ENCODE data around the gene LRRC59. TPM values are rescaled to one million over a fixed set of nuclear protein-coding genes. Genes with fewer than 3 reads are reported as not detected.

The LRRC59 gene
- total and polyA plus RNA-seq, 2 of the 13 experiments (the other 11 are each of a cell fraction or from before 2014, with no cell fraction given): 87.3 to 222 TPM

- Histone ChIP-seq H3K9ac (ENCODE audit: insufficient read depth, low read depth, low read length) (no peak overlapping the region), H3K27me3 (ENCODE audit: control insufficient read depth in 1 of 2, insufficient read depth in 2 of 2, low read length in 2 of 2) (peaks cover 4 to 18% of the 10 kb centered on the region in 2 experiments; a peak in 4 of 5 replicates), H3K4me3 (replicated peaks in 1 of 3; ENCODE audit: insufficient read depth in 1 of 3, low read depth in 2 of 3, low read length in 3 of 3) (peak overlapping the region in 2 of 3 experiments; percentile 74 to 93; a peak in 2 of 6 replicates), H3K36me3 (replicated peaks in 1 of 2; ENCODE audit: control insufficient read depth in 1 of 2, insufficient read depth in 2 of 2, low read length in 2 of 2) (no peaks in the 10 kb centered on the region), H2AFZ (ENCODE audit: low read length) (no peak overlapping the region), H3K27ac (ENCODE audit: extremely low read length, insufficient read depth, low read length) (no peak overlapping the region), H4K20me1 (ENCODE audit: insufficient read depth, low read length) (no peaks in the 10 kb centered on the region), H3K79me2 (ENCODE audit: insufficient read depth, low read length) (peaks cover 12% of the 10 kb centered on the region), H3K4me2 (ENCODE audit: low read depth, low read length) (peak overlapping the region; percentile 100), H3K4me1 (ENCODE audit: insufficient read depth, low read length) (peaks cover 28% of the 10 kb centered on the region), H3K9me3 (ENCODE audit: low read length) (no peaks in the 10 kb centered on the region)
- in situ Hi-C loops (cut with HindIII; ENCODE audit: extremely low pct_ligation_motif_present, low pct_unique_long_range_greater_than_20kb): no loop called here
- BruUV-seq (replicated peaks): no TSS peak
- DNase-seq (ENCODE audit: low spot score) (no peak), FAIRE-seq (no peak), ATAC-seq (peak; percentile 15)
- WGBS (ENCODE audit: low lambda C conversion rate): 47% methylated on average over 13 of the region's 13 CpGs
- intact Hi-C loops (cut with micrococcal nuclease; ENCODE audit: unreplicated experiment): no loop called here
- ChIA-PET CTCF (ENCODE audit: low intra/inter-chr PET ratio, low total read pairs) (no interaction called here), POLR2A (no interaction called here)
- TF ChIP-seq SUZ12 (IDR thresholded peaks at IDR 0.05; ENCODE audit: low read depth, low read length) (no peak), ZNF18 (CRISPR knock-in tag; IDR thresholded peaks at IDR 0.05; ENCODE audit: insufficient replicate concordance) (no peak), YY1 (IDR thresholded peaks at IDR 0.05; ENCODE audit: insufficient read depth, insufficient replicate concordance, low read depth, low read length) (no peak), ZNF225 (CRISPR knock-in tag; IDR thresholded peaks at IDR 0.05) (0 out of 2 replicates have a peak, but pooled peaks have one; percentile 16), MTF1 (CRISPR knock-in tag; IDR thresholded peaks at IDR 0.05) (no peak), NFRKB (IDR thresholded peaks at IDR 0.05) (no peak), ZSCAN21 (CRISPR knock-in tag; IDR thresholded peaks at IDR 0.05; ENCODE audit: borderline replicate concordance) (no peak), ZMYM3 (CRISPR knock-in tag; IDR thresholded peaks at IDR 0.05) (no peak), ZNF350 (CRISPR knock-in tag; IDR thresholded peaks at IDR 0.05; ENCODE audit: borderline replicate concordance, low read depth) (0 out of 2 replicates have a peak, but pooled peaks have one; percentile 31), SP140L (CRISPR knock-in tag; IDR thresholded peaks at IDR 0.05; ENCODE audit: borderline replicate concordance) (no peak), ZNF282 (IDR thresholded peaks at IDR 0.05; ENCODE audit: partially characterized antibody) (no peak), ZNF609 (CRISPR knock-in tag; IDR thresholded peaks at IDR 0.05; ENCODE audit: borderline replicate concordance) (no peak), ZNF556 (CRISPR knock-in tag; IDR thresholded peaks at IDR 0.05; ENCODE audit: borderline replicate concordance) (no peak; the same call in 1 of the 2 replicates), ZNF33A (CRISPR knock-in tag; IDR thresholded peaks at IDR 0.05; ENCODE audit: borderline replicate concordance) (no peak)
- TF ChIP-seq, protein P1, sequence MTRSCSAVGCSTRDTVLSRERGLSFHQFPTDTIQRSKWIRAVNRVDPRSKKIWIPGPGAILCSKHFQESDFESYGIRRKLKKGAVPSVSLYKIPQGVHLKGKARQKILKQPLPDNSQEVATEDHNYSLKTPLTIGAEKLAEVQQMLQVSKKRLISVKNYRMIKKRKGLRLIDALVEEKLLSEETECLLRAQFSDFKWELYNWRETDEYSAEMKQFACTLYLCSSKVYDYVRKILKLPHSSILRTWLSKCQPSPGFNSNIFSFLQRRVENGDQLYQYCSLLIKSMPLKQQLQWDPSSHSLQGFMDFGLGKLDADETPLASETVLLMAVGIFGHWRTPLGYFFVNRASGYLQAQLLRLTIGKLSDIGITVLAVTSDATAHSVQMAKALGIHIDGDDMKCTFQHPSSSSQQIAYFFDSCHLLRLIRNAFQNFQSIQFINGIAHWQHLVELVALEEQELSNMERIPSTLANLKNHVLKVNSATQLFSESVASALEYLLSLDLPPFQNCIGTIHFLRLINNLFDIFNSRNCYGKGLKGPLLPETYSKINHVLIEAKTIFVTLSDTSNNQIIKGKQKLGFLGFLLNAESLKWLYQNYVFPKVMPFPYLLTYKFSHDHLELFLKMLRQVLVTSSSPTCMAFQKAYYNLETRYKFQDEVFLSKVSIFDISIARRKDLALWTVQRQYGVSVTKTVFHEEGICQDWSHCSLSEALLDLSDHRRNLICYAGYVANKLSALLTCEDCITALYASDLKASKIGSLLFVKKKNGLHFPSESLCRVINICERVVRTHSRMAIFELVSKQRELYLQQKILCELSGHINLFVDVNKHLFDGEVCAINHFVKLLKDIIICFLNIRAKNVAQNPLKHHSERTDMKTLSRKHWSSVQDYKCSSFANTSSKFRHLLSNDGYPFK (CRISPR knock-in tag; IDR thresholded peaks at IDR 0.05; ENCODE audit: borderline replicate concordance): 0 out of 2 replicates have a peak, but pooled peaks have one; percentile 35
These were observed 52.5 kb downstream of the LRRC59 start for GRCh38 chr17:50344731-50345365.

Data from HepG2 (cell line).